ENCODE data around the gene TXNRD1.

Gene TXNRD1

DNA sequence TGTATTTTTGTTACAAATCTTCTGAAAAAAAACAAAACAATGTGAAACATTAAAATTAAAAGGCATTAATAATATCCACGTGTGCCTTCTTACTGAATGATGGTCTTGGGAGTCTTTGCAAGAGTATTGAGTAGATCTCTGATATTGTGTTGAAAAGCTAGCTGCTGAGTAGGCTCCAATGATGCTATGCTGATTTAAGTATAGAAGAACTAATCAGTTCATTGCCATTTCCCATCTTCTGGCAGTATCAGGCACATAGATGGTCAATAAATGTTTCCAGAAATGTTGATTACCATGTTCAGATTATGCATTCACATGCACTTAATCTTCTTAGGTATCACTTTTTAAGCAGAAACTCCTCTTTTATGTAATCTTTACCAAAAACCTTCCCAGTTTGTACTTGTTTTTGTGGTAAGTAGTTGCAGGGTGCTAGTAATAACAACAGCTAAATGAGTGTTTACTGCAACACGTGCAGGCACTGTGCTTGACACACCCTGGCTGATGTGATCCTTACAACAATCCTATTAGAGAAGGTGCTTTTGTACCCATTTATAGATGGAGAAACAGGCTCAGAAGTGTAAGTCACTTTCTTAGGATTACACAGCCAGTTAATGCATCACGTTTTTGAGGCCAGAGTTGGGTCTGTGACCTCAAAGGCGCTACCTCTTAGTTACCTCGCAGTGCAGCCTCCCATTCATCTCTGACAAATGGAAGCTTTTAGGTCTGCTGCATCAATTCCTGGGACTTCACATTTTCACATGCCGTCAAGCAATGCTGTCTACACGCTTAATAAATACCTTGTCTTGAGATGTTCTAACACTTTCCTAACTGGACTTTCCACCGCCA is 134.9 kb downstream of the TXNRD1 start:
- DNase-seq (ENCODE audit: low spot score) = no peak

- DNase-seq (ENCODE audit: low spot score) = no peak
Measured at GRCh38 chr12:104351057-104351983, 135.7 kb downstream of the TXNRD1 start.

DNA sequence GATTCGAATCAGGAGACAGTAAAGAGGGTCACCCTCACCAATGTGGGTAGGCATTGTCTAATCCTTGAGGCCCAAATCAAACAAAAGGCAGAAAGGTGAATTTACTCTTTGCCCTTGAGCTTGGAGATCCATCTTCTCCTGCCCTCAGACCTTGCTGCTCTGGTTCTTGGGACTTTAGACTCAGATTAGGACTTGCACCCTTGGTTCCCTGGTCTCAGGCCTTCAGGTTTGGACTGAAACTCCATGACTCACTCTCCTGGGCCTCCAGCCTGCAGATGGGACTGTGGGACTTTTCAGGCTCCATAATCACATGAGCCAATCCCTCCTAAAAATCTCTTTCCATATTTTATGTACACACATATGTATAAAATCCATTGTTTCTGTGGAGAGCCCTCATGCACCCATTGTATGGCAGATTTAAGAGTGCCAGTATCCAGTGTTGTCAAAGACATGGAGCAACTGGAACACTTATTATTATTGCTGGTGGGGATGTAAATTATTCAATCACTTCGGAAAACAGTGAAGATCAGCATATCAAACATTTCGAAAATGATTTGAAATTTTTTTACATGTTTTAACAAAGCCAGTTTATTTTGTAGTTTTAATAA is 136.6 kb downstream of the TXNRD1 start:
- no peak for DNase-seq (ENCODE audit: low spot score)

- no peak for DNase-seq (ENCODE audit: low spot score)
Measured at GRCh38 chr12:104353012-104353981, 137.7 kb downstream of the TXNRD1 start.

DNA sequence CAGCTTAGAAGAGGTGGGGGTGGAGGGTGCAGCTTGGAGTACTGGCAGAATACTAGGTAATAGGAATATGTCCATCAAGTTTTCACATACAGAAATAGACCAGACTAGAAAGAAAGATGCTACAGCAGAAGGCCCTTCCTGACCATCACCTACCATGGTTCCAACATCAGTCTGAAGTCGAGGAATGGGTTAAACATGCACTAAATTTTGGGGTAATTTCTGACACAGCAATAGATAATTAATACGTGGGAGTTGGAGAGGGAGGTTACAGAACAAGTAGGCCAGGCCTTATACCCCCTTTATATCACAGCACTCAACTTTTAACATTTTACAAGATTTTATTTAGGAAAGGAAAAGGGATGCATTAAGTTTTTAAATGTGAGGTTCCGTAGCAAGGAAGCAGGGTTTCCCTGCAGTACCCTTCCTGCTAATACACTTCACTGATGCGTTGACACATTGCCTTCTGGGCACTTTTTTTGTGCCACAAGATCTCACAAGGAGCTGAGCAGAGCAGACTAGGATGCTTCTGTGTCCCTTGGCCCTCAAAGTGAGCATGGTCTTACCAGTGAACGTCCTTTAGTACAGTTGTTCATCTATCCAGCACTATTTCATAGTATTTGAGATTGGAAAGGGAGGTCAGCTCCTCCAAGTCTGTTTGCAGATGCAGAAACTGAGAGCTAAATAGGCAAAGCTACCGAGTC is 138.7 kb downstream of the TXNRD1 start:
- no peak for DNase-seq (ENCODE audit: low spot score)

DNA sequence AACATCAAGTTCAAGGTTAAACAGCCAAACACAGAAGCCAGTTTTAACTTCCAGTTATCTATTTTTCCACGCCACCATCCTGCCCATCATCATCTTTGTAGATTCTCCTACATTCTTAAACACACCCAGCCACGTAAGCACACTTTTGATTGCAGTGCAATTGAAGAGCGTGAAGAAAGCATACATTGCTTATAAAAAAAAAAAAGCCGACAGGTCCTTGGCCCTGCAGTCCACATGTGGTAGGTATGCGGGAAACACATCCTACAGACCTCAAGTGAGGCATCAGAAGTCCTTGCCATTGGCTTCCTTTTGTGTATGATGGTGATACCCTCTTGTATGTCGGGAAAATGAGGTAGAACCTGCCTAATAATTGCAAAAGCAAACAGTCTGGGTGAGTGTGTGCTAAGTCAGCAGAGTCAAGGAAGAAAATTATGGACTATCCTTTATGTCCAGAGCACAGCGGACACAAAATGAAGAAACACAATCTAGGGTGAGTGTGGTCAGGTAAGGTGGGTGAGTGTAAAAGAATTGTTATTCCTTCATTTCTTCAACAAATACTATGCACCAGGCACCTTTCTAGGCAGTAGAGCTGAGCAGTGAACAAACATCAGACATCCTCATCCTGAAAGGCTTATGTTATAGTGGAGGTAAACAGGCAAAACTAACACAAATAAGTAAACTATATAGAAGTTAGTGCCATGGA is 139.4 kb downstream of the TXNRD1 start:
- no peak for DNase-seq (ENCODE audit: low spot score)

DNA sequence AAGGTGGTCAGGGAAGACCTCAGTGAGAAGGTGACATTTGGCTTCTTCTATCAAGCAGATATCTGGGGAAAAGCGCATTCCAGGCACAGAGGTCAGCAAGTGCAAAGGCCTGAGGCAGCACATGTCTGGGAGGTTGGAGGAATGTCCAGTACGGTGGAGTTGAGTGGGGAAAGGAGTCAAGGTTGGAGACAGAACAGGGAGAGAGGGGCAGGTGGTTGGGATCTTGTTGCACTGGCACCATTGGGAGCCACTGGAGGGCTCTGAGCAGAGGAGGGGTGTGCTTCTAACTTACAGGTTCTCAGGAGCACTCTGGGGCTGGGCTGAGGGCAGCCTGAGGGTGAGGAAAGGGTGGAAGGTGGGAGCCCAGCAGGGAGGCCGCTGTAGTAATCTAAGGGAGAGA is 140.1 kb downstream of the TXNRD1 start:
- DNase-seq (ENCODE audit: low spot score) = no peak

DNA sequence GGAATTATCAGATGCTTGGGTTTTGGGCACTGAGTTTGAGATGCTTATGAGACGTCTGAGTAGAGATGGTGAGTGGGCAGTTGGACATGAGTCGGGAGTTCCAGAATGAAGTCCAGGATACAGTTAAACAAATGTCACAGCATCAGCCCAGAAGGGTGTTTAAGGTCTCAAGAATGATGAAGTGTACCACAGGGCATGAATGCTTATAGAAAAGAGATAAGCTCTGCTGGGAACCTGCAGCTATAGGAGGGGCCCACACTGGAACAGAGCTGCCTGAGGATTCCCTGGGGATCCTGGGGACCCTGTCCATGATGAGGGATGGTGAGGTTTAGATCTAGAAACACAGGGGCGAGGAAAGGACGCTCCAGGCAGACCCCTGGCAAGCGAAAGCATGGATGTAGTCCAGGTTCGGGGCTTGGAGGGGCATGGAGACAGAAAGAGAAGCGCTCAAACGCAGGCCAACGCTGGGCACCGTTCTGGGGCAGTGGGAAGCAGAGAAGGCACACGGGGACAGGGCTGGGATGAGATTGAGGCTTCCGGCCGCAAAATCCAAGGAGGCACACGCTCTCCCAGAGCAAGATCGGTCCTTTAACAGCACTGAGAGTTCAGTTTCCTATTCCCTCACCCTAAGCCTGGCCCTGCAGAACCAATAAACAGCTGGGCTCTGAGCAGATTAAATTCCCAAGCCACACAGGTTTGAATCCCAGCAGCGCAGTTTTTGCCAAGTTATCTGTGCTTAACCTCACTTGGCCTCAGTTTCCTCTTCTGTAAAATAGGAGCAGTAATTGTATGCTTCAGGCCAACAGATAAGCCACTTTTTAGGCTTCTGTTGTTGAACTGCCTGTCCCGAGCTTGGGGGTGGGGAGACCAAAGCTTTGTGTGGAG is 140.9 kb downstream of the TXNRD1 start:
- DNase-seq (ENCODE audit: low spot score) = no peak

GRCh38 chr12:104357421-104357952 is 141.9 kb downstream of the TXNRD1 start:
- peak; percentile 45 for DNase-seq (ENCODE audit: low spot score)

DNA sequence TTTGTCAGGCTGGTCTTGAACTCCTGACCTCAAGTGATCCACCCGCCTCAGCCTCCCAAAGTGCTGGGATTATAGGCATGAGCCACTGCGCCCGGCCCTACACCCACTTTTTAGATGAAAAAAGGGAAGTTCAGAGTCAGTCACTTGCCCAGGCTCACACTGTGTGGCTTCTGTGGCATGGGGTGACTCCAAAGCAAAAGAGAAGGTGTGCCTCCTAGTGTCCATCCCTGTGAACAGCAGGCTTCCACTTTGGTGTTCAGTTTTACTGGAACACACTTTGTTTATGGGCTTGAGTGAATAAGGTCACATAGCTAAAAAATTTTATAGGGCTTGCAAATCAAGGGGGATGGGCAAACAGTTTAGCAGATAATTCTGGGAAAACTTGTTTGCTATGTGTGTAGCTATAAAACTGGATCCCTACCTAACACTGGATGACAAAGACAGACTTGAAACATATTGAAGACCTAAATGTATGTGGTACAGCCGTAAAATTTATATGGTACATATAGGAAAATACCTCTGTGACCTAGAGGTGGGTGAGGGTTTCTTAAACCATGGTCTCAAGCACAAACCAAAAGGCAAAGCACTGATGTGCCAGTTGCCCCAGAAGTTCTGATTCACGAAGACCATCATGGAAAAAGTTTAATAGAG is 142.9 kb downstream of the TXNRD1 start:
- peak; percentile 81 for DNase-seq (ENCODE audit: low spot score)

GRCh38 chr12:104359216-104359615 is 143.6 kb downstream of the TXNRD1 start:
- no peak for DNase-seq (ENCODE audit: low spot score)

DNA sequence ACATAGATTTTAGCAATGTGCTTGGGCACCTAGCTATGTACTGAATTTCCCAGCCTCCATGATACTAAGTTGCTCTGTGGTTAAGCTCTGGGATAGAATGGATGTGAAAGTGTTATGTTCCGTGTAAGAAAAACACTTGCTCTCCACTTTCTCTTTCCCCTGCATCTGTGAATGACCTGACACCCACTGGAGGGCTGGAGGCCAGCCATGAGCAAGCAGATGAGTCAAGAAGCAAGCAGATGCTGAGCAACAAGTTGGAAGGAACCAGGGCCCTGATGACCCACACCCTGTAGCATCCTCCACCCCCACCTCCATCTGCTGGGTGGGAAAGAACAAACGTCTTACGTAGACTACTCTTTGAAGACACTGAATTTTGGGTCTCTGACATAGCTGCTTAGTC is 144.6 kb downstream of the TXNRD1 start:
- no peak for DNase-seq (ENCODE audit: low spot score)

DNA sequence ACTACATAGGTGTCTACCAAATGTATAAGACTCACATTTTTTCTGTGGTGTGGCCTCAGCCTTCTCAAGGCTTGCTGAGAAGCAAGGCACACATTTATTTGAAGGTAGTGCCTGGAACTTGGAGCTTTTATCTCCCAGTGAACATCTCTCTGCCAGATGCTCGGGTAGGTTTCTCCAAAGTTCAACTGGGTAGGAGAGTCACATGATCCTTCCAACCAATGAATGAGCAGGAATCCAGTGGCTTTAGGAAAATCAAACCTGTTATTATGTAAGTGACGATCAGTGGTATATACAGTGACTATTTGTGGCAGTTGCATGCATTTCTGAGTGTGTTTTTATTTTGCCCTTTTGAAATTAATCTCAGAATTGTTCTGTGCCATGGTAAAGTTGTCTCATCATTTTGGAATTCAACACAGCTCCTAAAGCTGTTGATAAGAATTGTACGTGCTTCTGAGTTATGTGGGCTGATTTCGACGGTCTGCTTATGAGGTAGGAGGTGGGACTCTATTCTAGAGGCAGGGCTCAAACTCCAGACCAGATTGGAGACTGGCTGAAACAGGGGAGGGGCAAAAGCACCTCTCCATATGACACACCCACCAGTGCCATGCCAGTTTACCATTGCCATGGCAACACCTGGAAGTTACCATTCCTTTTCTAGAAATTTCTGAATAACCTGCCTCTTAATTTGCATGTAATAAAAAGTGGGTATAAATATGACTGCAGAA is 145.6 kb downstream of the TXNRD1 start:
- DNase-seq (ENCODE audit: low spot score) = peak; percentile 42

DNA sequence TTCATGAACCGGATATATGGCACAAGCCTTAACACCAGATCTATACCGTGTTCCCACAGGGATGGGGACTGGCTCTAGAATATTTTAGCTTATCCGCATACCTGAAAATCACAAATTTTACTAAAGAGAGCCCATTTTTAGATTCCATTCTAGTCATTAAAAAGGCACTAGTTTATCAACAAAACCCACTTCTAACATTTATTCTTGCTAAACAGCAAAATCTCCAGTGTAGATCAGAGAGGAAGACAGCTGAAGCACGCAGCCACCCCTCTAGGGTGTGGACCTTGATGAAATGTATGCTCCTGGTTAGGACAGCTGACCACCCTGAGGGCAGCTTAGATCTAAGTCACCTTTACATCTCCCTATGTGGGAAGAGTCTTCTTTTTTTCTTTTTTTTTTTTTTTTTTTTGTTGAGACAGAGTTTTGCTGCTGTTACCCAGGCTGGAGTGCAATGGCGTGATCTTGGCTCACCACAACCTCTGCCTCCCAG is 150.4 kb downstream of the TXNRD1 start:
- DNase-seq (ENCODE audit: low spot score) = no peak

GRCh38 chr12:104369708-104370107 is 154.1 kb downstream of the TXNRD1 start:
- DNase-seq (ENCODE audit: low spot score) = no peak

- peak; percentile 57 for DNase-seq (ENCODE audit: low spot score)
Measured at GRCh38 chr12:104371043-104371870, 155.7 kb downstream of the TXNRD1 start.
